Measurements from ENCODE around the gene PCCA. TPM values are rescaled to one million over a fixed set of nuclear protein-coding genes. Genes with fewer than 3 reads are reported as not detected.

The PCCA gene
- total and polyA plus RNA-seq, 2 donors (not counting 3 experiments of a cell fraction or from before 2014, with no cell fraction given): 5.7 to 20.2 TPM

DNA sequence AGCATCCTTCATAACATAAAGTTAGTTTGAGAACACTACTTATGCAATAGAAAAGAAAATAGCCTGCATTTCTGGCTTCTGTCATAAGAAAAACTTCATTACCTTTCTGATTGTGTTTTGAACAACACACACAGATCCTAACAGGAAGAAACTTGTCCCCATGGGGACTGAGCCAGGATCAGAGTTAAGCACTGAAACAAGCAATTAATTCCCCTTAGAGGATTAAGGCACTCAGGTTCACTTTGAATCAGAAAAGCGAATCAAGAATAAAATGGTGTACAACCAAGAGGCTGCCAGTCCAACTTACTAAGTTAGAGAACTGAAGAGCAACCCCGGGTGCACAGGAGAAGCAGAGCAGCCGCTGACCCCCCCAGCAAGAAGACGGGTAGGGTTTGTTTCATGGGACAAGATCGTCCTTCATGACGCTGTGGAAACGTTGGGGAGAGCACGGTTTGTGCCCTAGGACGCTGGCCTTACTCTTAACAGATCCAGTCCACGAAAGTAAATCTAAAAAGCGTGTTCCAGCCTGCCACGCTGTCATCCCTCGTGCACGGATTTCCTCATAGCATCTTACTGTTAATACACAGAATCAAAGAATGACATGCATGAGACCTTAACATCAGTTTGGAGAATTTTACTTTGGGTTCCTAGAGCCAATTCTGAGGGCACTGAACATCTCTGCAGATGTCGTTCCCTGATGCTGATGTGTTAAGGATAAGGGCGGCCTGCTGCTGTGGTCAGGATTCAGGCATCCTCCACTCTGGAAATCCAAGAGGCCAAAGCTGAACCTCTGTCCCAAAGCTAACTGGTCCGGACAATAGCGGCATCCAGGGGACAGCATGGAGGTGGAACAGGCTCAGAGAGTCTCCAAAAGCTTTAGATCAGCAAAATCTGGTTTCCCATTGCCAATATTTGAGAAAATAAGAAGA is 453.3 kb downstream of the PCCA start:
- peaks cover 13% of the 10 kb centered on the region for H3K4me1 ChIP-seq (ENCODE audit: control insufficient read depth, extremely low read depth, insufficient read depth, low read length)
- no peak overlapping the region for H3K27ac ChIP-seq (ENCODE audit: insufficient read depth, low read depth, low read length)
- DNase-seq (ENCODE audit: low read depth, low spot score): no peak
- intact Hi-C loops (cut with micrococcal nuclease): loop anchor here (1.0 kb wide), 1 partner anchor 886 kb away; no protein-coding TSS in a partner anchor
- H3K4me2 ChIP-seq (ENCODE audit: insufficient read depth, low read length): no peak overlapping the region
- no peaks in the 10 kb centered on the region for H3K27me3 ChIP-seq (ENCODE audit: control insufficient read depth in 2 of 2, insufficient read depth in 2 of 2, low read length in 2 of 2)
- no peaks in the 10 kb centered on the region for H3K79me2 ChIP-seq (ENCODE audit: control insufficient read depth, insufficient read depth, low read length)
- POLR2A ChIA-PET: no interaction called here
- no peak overlapping the region for H3K4me3 ChIP-seq (replicated peaks in 1 of 3; ENCODE audit: insufficient read depth in 1 of 3, low read depth in 1 of 3, low read length in 3 of 3)
- FAIRE-seq: peak; percentile 26
- no peak for TF ChIP-seq EZH2 (IDR thresholded peaks at IDR 0.05; ENCODE audit: borderline replicate concordance, low read depth, low read length, severe bottlenecking)
- TF ChIP-seq, protein P1, sequence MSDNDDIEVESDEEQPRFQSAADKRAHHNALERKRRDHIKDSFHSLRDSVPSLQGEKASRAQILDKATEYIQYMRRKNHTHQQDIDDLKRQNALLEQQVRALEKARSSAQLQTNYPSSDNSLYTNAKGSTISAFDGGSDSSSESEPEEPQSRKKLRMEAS (IDR thresholded peaks at IDR 0.05; ENCODE audit: insufficient read depth, insufficient read length): no peak
- TF ChIP-seq GATA2 (IDR thresholded peaks at IDR 0.05; ENCODE audit: insufficient read depth, insufficient read length, low read depth, low read length): no peak
- no peak for TF ChIP-seq POLR2AphosphoS5 (IDR thresholded peaks at IDR 0.05; ENCODE audit: insufficient read depth, low read depth, low read length)
- TF ChIP-seq MYC (IDR thresholded peaks at IDR 0.05; ENCODE audit: low read depth, low read length): no peak
- TF ChIP-seq FOS (IDR thresholded peaks at IDR 0.05; ENCODE audit: borderline replicate concordance, insufficient read depth, low read length): no peak
- no peak for TF ChIP-seq JUN (IDR thresholded peaks at IDR 0.05; ENCODE audit: borderline replicate concordance, insufficient read depth, insufficient read length, low read depth)
- no peak for TF ChIP-seq POLR2A (IDR thresholded peaks at IDR 0.05; ENCODE audit: low read depth, low read length)
- TF ChIP-seq, protein P2, sequence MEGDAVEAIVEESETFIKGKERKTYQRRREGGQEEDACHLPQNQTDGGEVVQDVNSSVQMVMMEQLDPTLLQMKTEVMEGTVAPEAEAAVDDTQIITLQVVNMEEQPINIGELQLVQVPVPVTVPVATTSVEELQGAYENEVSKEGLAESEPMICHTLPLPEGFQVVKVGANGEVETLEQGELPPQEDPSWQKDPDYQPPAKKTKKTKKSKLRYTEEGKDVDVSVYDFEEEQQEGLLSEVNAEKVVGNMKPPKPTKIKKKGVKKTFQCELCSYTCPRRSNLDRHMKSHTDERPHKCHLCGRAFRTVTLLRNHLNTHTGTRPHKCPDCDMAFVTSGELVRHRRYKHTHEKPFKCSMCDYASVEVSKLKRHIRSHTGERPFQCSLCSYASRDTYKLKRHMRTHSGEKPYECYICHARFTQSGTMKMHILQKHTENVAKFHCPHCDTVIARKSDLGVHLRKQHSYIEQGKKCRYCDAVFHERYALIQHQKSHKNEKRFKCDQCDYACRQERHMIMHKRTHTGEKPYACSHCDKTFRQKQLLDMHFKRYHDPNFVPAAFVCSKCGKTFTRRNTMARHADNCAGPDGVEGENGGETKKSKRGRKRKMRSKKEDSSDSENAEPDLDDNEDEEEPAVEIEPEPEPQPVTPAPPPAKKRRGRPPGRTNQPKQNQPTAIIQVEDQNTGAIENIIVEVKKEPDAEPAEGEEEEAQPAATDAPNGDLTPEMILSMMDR (IDR thresholded peaks at IDR 0.05; ENCODE audit: extremely low read depth in 1 of 2, insufficient read depth in 1 of 2, low read depth in 1 of 2, low read length in 2 of 2): no peak
- no peaks in the 10 kb centered on the region for H3K36me3 ChIP-seq (ENCODE audit: control insufficient read depth in 2 of 2, extremely low read depth in 1 of 2, insufficient read depth in 2 of 2, low read length in 2 of 2)
- CTCF ChIA-PET: interaction anchor here (1.0 to 1.2 kb wide), 2 partner anchors 11 to 31 kb away, joined by 3 to 5 read pairs; no protein-coding TSS in a partner anchor
- no peaks in the 10 kb centered on the region for H3K9me1 ChIP-seq (replicated peaks; ENCODE audit: control insufficient read depth, extremely low read depth, insufficient read depth, low read length)
- BruUV-seq (replicated peaks): no TSS peak
- no peak overlapping the region for H3K9ac ChIP-seq (replicated peaks; ENCODE audit: extremely low read depth, insufficient read depth, low read length)
- no peaks in the 10 kb centered on the region for H3K9me3 ChIP-seq (replicated peaks; ENCODE audit: control insufficient read depth, insufficient read depth, low read length)
- no peaks in the 10 kb centered on the region for H4K20me1 ChIP-seq (replicated peaks; ENCODE audit: control insufficient read depth, extremely low read depth, insufficient read depth, low read length)
- dilution Hi-C loops (cut with MboI; ENCODE audit: extremely low pct_ligation_motif_present, low sequenced_read_pairs): no loop called here
- no peak overlapping the region for H2AFZ ChIP-seq (ENCODE audit: low read depth, low read length)
